Amygdala (tissue), 56 donors: Measurements from ENCODE around the gene C3orf22.

Source experiments
- DNase-seq, 56 donors: peaks; one replicate each; lab custom pipeline; 2025; lab: John Stamatoyannopoulos, UW

The C3orf22 gene

GRCh38 chr3:126516936-126517290, 41.8 kb downstream of the C3orf22 start:
- no peak for DNase-seq

DNA sequence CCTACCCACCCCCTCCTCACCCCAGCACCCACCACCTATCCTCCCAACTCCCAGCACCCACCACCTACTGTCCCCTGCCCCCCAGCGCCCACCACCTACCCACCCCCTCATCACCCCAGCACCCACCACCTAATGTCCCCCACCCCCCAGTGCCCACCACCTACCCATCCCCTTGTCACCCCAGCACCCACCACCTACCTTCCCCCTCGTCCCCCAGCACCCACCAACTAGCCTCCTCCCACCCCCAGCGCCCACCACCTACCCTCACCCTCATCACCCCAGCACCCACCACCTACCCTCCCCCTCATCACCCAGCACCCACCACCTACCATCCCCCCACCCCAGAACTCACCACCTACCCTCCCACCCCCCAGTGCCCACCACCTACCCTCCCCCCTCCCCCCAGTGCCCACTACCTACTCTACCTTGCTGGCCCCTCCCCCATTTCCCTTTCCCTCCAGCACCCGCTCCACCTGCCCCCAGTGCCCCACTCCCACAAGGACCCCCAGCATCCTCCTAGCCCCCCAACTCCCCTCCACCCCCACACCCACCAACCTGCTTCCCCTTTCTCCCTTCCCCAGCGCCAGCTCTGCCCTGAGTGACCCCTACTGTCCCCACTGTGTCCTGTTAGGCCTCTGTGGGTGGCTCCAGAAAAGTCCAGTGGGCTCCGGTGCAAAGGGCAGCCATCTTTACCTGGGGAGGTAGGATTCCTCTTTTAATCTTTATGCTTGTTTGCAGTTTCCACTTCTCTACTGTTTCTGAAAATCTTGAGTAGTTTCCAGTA, 42.4 kb downstream of the C3orf22 start:
- DNase-seq, result no peak

DNA sequence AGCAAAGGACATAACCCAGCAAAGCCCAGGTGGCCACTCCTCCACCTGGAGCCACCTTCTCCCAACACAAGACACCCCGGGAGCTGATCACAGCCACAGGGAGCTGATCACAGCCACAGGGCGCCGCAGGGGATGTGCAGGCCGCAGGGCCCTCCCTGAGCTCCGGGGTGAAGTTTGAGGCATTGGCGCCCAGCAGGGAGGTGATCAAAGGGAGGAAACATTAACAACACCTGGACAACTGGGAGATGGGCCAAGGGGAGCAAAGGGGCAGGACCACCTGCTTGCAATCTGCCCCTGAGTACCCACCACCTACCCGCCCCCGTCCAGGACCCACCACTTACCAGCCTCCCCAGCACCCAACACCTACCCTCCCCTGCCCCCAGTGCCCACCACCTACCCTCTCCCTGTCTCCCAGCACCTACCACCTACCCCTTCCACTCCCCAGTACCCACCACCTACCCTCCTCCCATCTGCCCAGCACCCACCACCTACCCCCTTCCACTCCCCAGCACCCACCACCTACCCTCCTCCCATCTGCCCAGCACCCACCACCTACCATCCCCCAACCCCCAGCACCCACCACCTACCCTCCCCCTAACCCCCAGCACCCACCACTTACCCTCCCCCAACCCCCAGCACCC, 43.5 kb downstream of the C3orf22 start:
- no peak for DNase-seq

- DNase-seq, result no peak
These were observed 44.6 kb downstream of the C3orf22 start for GRCh38 chr3:126514161-126514560.

GRCh38 chr3:126512916-126513650, 45.6 kb downstream of the C3orf22 start:
- DNase-seq, result no peak

- peak in 13 of 56 donors; percentile 13 to 65 (median 37) for DNase-seq
These were observed 46.7 kb downstream of the C3orf22 start for GRCh38 chr3:126512026-126512425.

DNA sequence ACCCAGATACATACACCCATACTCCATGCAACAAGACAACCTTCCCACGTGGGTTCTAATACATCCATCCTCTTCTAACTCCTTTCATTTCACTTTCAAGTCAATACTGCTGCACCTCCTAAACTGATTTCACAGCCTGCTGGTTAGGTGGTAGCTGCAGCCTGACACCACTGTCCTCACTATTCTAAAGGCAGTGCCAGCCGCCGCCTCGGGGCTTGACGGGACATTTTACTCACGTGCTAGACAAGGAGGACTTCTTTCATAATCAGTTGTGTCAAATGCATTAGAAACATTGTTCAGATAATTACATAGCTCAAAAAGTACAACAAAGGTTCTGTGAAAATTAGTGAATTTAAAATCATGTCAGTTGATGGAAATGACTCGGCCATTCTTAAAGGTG, 47.4 kb downstream of the C3orf22 start:
- no peak for DNase-seq

- DNase-seq, result no peak
These were observed 48.3 kb downstream of the C3orf22 start for GRCh38 chr3:126510308-126510910.

GRCh38 chr3:126509597-126510307, 49.0 kb downstream of the C3orf22 start:
- DNase-seq, result no peak

GRCh38 chr3:126508564-126508964, 50.2 kb downstream of the C3orf22 start:
- no peak for DNase-seq

DNA sequence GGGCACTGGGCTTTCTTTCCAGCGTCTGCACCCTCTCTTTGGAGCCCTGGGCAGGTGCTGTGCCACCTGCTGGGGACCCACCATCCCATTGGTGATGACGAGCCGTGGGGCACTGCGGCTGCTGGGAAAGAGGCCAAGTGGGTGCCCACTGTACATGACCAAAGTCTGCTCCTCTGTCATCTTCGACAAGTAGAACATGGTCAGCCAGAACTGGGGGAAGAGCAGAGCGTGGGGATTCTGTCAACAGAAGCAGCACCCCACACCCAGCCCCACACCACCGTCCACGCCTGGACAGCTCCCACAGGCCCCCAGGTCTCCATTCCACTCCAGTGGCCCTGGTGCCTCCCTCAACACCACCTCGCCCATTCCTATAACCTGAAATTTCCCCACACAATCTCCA, 50.8 kb downstream of the C3orf22 start:
- no peak for DNase-seq

- no peak for DNase-seq
These were observed 55.0 kb downstream of the C3orf22 start for GRCh38 chr3:126503701-126504100.

DNA sequence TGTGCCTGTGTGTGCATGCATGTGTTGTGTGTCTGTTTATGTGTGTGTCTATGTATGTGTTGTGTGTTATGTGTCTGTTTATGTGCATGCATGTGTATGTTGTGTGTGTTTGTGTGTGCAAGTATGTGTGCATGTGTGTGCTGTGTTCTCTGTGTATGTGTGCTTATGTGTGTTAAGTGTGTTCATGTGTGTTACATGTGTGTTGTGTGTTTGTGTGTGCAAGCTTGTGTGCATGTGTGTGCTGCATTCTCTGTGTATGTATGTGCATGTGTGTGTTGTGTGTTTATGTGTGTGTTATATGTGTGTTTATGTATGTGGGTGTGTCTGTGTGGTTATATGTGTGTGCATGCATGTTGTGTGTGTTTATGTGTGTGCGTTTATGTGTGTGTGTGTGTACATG, 56.1 kb downstream of the C3orf22 start:
- no peak for DNase-seq

DNA sequence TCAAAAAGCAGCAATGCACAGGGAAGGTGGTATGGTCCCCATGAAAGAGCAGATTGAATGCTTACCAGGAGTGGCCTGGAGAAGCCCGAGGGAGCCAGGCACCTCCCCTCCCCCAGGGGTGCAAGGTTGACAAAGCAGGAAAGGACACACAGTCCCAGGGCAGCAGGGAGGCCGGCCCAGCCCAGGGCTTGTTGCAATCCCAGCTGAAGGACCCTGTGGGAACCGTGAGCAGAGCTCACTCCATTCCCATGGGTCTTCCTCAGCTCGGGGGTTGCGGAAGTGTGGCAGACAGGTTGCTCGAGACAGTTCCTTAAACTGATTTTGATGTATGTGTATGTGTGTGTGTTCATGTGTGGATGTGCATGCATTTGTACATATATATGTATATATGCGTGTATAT, 57.0 kb downstream of the C3orf22 start:
- DNase-seq, result no peak

DNA sequence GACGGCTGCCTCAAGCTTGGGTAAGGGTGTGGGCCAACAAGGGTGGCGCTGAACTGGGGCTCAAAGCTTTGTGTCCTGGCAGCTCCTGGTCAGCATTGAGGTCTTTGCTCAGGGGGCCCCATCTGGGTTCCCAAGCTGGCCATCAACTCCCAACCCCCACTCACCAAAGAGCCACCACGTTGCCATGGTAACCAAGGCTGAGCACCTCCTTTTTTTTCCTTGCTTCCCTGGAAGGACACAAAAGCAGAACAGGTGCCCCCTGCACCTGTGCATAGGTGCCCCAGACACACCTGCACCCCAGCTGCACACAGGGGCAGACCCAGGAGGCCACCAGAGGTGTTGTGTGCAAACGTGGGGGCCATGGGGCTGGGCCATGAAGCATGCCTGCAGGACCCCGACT, 57.7 kb downstream of the C3orf22 start:
- no peak for DNase-seq

GRCh38 chr3:126500016-126500415, 58.7 kb downstream of the C3orf22 start:
- DNase-seq, result no peak
